ENCODE data around the gene NMRAL1. TPM values are rescaled to one million over a fixed set of nuclear protein-coding genes. Genes with fewer than 3 reads are reported as not detected.

The NMRAL1 gene
- total and polyA plus RNA-seq, 4 donors, result 23.5 to 69.1 (median 28.6) TPM

GRCh38 chr16:4450931-4451519, 23.4 kb downstream of the NMRAL1 start:
- H3K27ac ChIP-seq (ENCODE audit: low read depth in 1 of 2, low read length in 2 of 2), result no peak overlapping the region
- intact Hi-C loops (cut with DNase I), result no loop called here
- no peaks in the 10 kb centered on the region for H3K4me1 ChIP-seq (ENCODE audit: control insufficient read depth in 1 of 2, insufficient read depth in 2 of 2, low read length in 2 of 2)
- H3K27me3 ChIP-seq (ENCODE audit: control insufficient read depth in 1 of 2, insufficient read depth in 2 of 2, low read length in 1 of 2), result no peaks in the 10 kb centered on the region
- 80 to 86% methylated on average over 14 of the region's 14 CpGs for WGBS, 2 donors
- H3K36me3 ChIP-seq (ENCODE audit: control insufficient read depth in 1 of 2, insufficient read depth in 2 of 2, low read length in 1 of 2), result peaks cover 3 to 12% of the 10 kb centered on the region in 2 donors
- H3K9me3 ChIP-seq (ENCODE audit: control insufficient read depth, low read length), result no peaks in the 10 kb centered on the region
- H3K4me3 ChIP-seq (ENCODE audit: low read length in 2 of 2), result no peak overlapping the region
- ATAC-seq (ENCODE audit: low FRiP score) (no peak), DNase-seq (no peak)

- DNase-seq, result no peak
- intact Hi-C loops (cut with DNase I), result no loop called here
- Histone ChIP-seq H3K27me3 (ENCODE audit: control insufficient read depth in 1 of 2, insufficient read depth in 2 of 2, low read length in 1 of 2) (no peaks in the 10 kb centered on the region), H3K36me3 (ENCODE audit: control insufficient read depth in 1 of 2, insufficient read depth in 2 of 2, low read length in 1 of 2) (peaks cover 3 to 10% of the 10 kb centered on the region in 2 donors), H3K4me1 (ENCODE audit: control insufficient read depth in 1 of 2, insufficient read depth in 2 of 2, low read length in 2 of 2) (no peaks in the 10 kb centered on the region), H3K4me3 (ENCODE audit: low read length in 2 of 2) (no peak overlapping the region), H3K9me3 (ENCODE audit: control insufficient read depth, low read length) (no peaks in the 10 kb centered on the region), H3K27ac (ENCODE audit: low read depth in 1 of 2, low read length in 2 of 2) (no peak overlapping the region)
- ATAC-seq (ENCODE audit: low FRiP score), result no peak
- WGBS, 2 donors, result 92 to 93% methylated on average over 14 of the region's 14 CpGs
Measured at GRCh38 chr16:4450430-4450829, 24.0 kb downstream of the NMRAL1 start.

GRCh38 chr16:4443986-4444385, 30.4 kb downstream of the NMRAL1 start:
- H3K27me3 ChIP-seq (ENCODE audit: control insufficient read depth in 1 of 2, insufficient read depth in 2 of 2, low read length in 1 of 2), result no peaks in the 10 kb centered on the region
- DNase-seq, result no peak
- ATAC-seq (ENCODE audit: low FRiP score), result no peak
- no peak overlapping the region for H3K4me3 ChIP-seq (ENCODE audit: low read length in 2 of 2)
- 90% methylated on average over 4 of the region's 4 CpGs for WGBS, 2 donors
- peaks cover 0 to 23% of the 10 kb centered on the region in 2 donors for H3K36me3 ChIP-seq (ENCODE audit: control insufficient read depth in 1 of 2, insufficient read depth in 2 of 2, low read length in 1 of 2)
- H3K9me3 ChIP-seq (ENCODE audit: control insufficient read depth, low read length), result no peaks in the 10 kb centered on the region
- H3K27ac ChIP-seq (ENCODE audit: low read depth in 1 of 2, low read length in 2 of 2), result no peak overlapping the region
- H3K4me1 ChIP-seq (ENCODE audit: control insufficient read depth in 1 of 2, insufficient read depth in 2 of 2, low read length in 2 of 2), result no peaks in the 10 kb centered on the region
- intact Hi-C loops (cut with DNase I), result no loop called here

GRCh38 chr16:4443271-4443670, 31.2 kb downstream of the NMRAL1 start:
- WGBS, 2 donors, result 81 to 82% methylated on average over 5 of the region's 5 CpGs
- peaks cover 0 to 23% of the 10 kb centered on the region in 2 donors for H3K36me3 ChIP-seq (ENCODE audit: control insufficient read depth in 1 of 2, insufficient read depth in 2 of 2, low read length in 1 of 2)

GRCh38 chr16:4442371-4442770, 32.1 kb downstream of the NMRAL1 start:
- DNase-seq (no peak), ATAC-seq (ENCODE audit: low FRiP score) (no peak)
- 90 to 91% methylated on average over 11 of the region's 11 CpGs for WGBS, 2 donors
- no peaks in the 10 kb centered on the region for H3K4me1 ChIP-seq (ENCODE audit: control insufficient read depth in 1 of 2, insufficient read depth in 2 of 2, low read length in 2 of 2)
- no peak overlapping the region for H3K27ac ChIP-seq (ENCODE audit: low read depth in 1 of 2, low read length in 2 of 2)
- H3K9me3 ChIP-seq (ENCODE audit: control insufficient read depth, low read length), result no peaks in the 10 kb centered on the region
- peaks cover 3 to 23% of the 10 kb centered on the region in 2 donors for H3K36me3 ChIP-seq (ENCODE audit: control insufficient read depth in 1 of 2, insufficient read depth in 2 of 2, low read length in 1 of 2)
- H3K27me3 ChIP-seq (ENCODE audit: control insufficient read depth in 1 of 2, insufficient read depth in 2 of 2, low read length in 1 of 2), result no peaks in the 10 kb centered on the region
- no peak overlapping the region for H3K4me3 ChIP-seq (ENCODE audit: low read length in 2 of 2)
- intact Hi-C loops (cut with DNase I), result no loop called here

More at GRCh38 chr16:4443271-4443670, 31.2 kb downstream of the NMRAL1 start:
- Histone ChIP-seq H3K4me3 (ENCODE audit: low read length in 2 of 2) (no peak overlapping the region), H3K9me3 (ENCODE audit: control insufficient read depth, low read length) (no peaks in the 10 kb centered on the region), H3K27ac (ENCODE audit: low read depth in 1 of 2, low read length in 2 of 2) (no peak overlapping the region), H3K27me3 (ENCODE audit: control insufficient read depth in 1 of 2, insufficient read depth in 2 of 2, low read length in 1 of 2) (no peaks in the 10 kb centered on the region), H3K4me1 (ENCODE audit: control insufficient read depth in 1 of 2, insufficient read depth in 2 of 2, low read length in 2 of 2) (no peaks in the 10 kb centered on the region)
- no peak for DNase-seq
- ATAC-seq (ENCODE audit: low FRiP score), result no peak
- intact Hi-C loops (cut with DNase I), result no loop called here

- 99 to 100% methylated on average over 3 of the region's 3 CpGs for WGBS, 2 donors
- Histone ChIP-seq H3K9me3 (ENCODE audit: control insufficient read depth, low read length) (no peaks in the 10 kb centered on the region), H3K36me3 (ENCODE audit: control insufficient read depth in 1 of 2, insufficient read depth in 2 of 2, low read length in 1 of 2) (peaks cover 6 to 13% of the 10 kb centered on the region in 2 donors), H3K4me3 (ENCODE audit: low read length in 2 of 2) (no peak overlapping the region), H3K27me3 (ENCODE audit: control insufficient read depth in 1 of 2, insufficient read depth in 2 of 2, low read length in 1 of 2) (no peaks in the 10 kb centered on the region), H3K27ac (ENCODE audit: low read depth in 1 of 2, low read length in 2 of 2) (no peak overlapping the region), H3K4me1 (ENCODE audit: control insufficient read depth in 1 of 2, insufficient read depth in 2 of 2, low read length in 2 of 2) (no peaks in the 10 kb centered on the region)
- ATAC-seq (ENCODE audit: low FRiP score) (no peak), DNase-seq (no peak)
- intact Hi-C loops (cut with DNase I), result no loop called here
Measured at GRCh38 chr16:4437366-4437765, 37.1 kb downstream of the NMRAL1 start.

- intact Hi-C loops (cut with DNase I), result no loop called here
- Histone ChIP-seq H3K27me3 (ENCODE audit: control insufficient read depth in 1 of 2, insufficient read depth in 2 of 2, low read length in 1 of 2) (no peaks in the 10 kb centered on the region), H3K36me3 (ENCODE audit: control insufficient read depth in 1 of 2, insufficient read depth in 2 of 2, low read length in 1 of 2) (peaks cover 6 to 7% of the 10 kb centered on the region in 2 donors), H3K4me1 (ENCODE audit: control insufficient read depth in 1 of 2, insufficient read depth in 2 of 2, low read length in 2 of 2) (no peaks in the 10 kb centered on the region), H3K27ac (ENCODE audit: low read depth in 1 of 2, low read length in 2 of 2) (no peak overlapping the region), H3K9me3 (ENCODE audit: control insufficient read depth, low read length) (no peaks in the 10 kb centered on the region), H3K4me3 (ENCODE audit: low read length in 2 of 2) (no peak overlapping the region)
- no peak for ATAC-seq (ENCODE audit: low FRiP score)
- no peak for DNase-seq
- 85 to 87% methylated on average over 8 of the region's 8 CpGs for WGBS, 2 donors
Measured at GRCh38 chr16:4435337-4436067, 38.9 kb downstream of the NMRAL1 start.

GRCh38 chr16:4433914-4434787, 40.3 kb downstream of the NMRAL1 start:
- ATAC-seq (ENCODE audit: low FRiP score), result no peak
- intact Hi-C loops (cut with DNase I), result no loop called here
- no peak overlapping the region for H3K27ac ChIP-seq (ENCODE audit: low read depth in 1 of 2, low read length in 2 of 2)
- no peaks in the 10 kb centered on the region for H3K27me3 ChIP-seq (ENCODE audit: control insufficient read depth in 1 of 2, insufficient read depth in 2 of 2, low read length in 1 of 2)
- no peaks in the 10 kb centered on the region for H3K4me1 ChIP-seq (ENCODE audit: control insufficient read depth in 1 of 2, insufficient read depth in 2 of 2, low read length in 2 of 2)
- no peak overlapping the region for H3K4me3 ChIP-seq (ENCODE audit: low read length in 2 of 2)
- WGBS, 2 donors, result 82 to 84% methylated on average over 12 of the region's 12 CpGs
- no peak for DNase-seq
- H3K9me3 ChIP-seq (ENCODE audit: control insufficient read depth, low read length), result no peaks in the 10 kb centered on the region
- peaks cover 2 to 6% of the 10 kb centered on the region in 2 donors for H3K36me3 ChIP-seq (ENCODE audit: control insufficient read depth in 1 of 2, insufficient read depth in 2 of 2, low read length in 1 of 2)
